Endodermal cell (in vitro differentiated cells): ENCODE data around the gene MAB21L2. TPM values are rescaled to one million over a fixed set of nuclear protein-coding genes. Genes with fewer than 3 reads are reported as not detected.

Experiments used
- DNase-seq: peaks from one replicate; pipeline ENCODE4 v3.0.0-alpha.2; 2017
- H3K27ac ChIP-seq: 2 replicates; pipeline ENCODE4 v1.5.1; 2013; ENCODE audit warnings: mild to moderate bottlenecking, low read depth, low read length, moderate library complexity
- H3K27me3 ChIP-seq: 2 replicates; pipeline ENCODE4 v1.6.1; 2013; ENCODE audit warnings: mild to moderate bottlenecking, low read length, moderate library complexity; ENCODE audit not compliant: insufficient read depth, control insufficient read depth, poor library complexity, severe bottlenecking
- H3K36me3 ChIP-seq: 2 replicates; pipeline ENCODE4 v1.7.0; 2013; ENCODE audit warnings: mild to moderate bottlenecking, low read length, moderate library complexity; ENCODE audit not compliant: control insufficient read depth, insufficient read depth
- H3K4me1 ChIP-seq: one replicate; pipeline ENCODE4 v1.7.0; 2013; ENCODE audit warnings: low read length; ENCODE audit not compliant: control insufficient read depth, insufficient read depth
- H3K4me3 ChIP-seq: 2 replicates; pipeline ENCODE4 v1.5.1; 2013; ENCODE audit warnings: mild to moderate bottlenecking, low read length, moderate library complexity
- H3K9ac ChIP-seq: 2 replicates; pipeline ENCODE4 v1.6.1; 2013; ENCODE audit warnings: mild to moderate bottlenecking, low read length, moderate library complexity; ENCODE audit not compliant: poor library complexity, severe bottlenecking; ENCODE audit errors: extremely low read depth
- H3K9me3 ChIP-seq: 2 replicates; pipeline ENCODE4 v1.6.1; 2013; ENCODE audit warnings: mild to moderate bottlenecking, low read length, moderate library complexity; ENCODE audit not compliant: control insufficient read depth
- H3K27ac Mint-ChIP-seq: 2 replicates; pipeline ENCODE4 v1.8.0; 2020; ENCODE audit warnings: mixed read lengths
- H3K27me3 Mint-ChIP-seq: 2 replicates; pipeline ENCODE4 v1.8.0; 2021; ENCODE audit warnings: mild to moderate bottlenecking, mixed read lengths; ENCODE audit not compliant: insufficient read depth
- H3K36me3 Mint-ChIP-seq: 2 replicates; pipeline ENCODE4 v1.8.0; 2020; ENCODE audit warnings: low read depth, mixed read lengths
- H3K4me1 Mint-ChIP-seq: 2 replicates; pipeline ENCODE4 v1.8.0; 2020; ENCODE audit warnings: mixed read lengths
- H3K4me3 Mint-ChIP-seq: 2 replicates; pipeline ENCODE4 v1.8.0; 2020; ENCODE audit warnings: mild to moderate bottlenecking, moderate library complexity, mixed read lengths
- H3K9me3 Mint-ChIP-seq: 2 replicates; pipeline ENCODE4 v1.8.0; 2020; ENCODE audit warnings: mild to moderate bottlenecking, mixed read lengths
- CTCF ChIP-seq: fragments of 200-600 bp; sonication (generic); conservative IDR thresholded peaks from 2 replicates; pipeline ENCODE4 v1.5.0; 2021; ENCODE audit warnings: antibody characterized with exemption, mild to moderate bottlenecking
- WGBS, 2 experiments: methylation state at CpG; one replicate each; pipeline versions ENCODE4 v1.1.5 to v1.1.7; 2013; ENCODE audit warnings: missing lambda C conversion rate in 2 of 2, mixed read lengths in 1 of 2; ENCODE audit not compliant: insufficient coverage in 1 of 2, insufficient read length in 1 of 2; 5-methylcytosine and 5-hydroxymethylcytosine counted together
- total RNA-seq, 2 donors: library from RNA; stranded (reverse); fragmentation: NEBNext Ultra II Directional in 1 of 2; extraction: Animal tissue kit (Norgen Biotek cat#: 25700) in 1 of 2; gene quantifications; 2 replicates in 1 of 2; 3 replicates in 1 of 2; pipeline ENCODE4 v1.2.1, GENCODE V29; 2021

Gene MAB21L2
- total RNA-seq, 2 donors from 2014 or later: not detected

DNA sequence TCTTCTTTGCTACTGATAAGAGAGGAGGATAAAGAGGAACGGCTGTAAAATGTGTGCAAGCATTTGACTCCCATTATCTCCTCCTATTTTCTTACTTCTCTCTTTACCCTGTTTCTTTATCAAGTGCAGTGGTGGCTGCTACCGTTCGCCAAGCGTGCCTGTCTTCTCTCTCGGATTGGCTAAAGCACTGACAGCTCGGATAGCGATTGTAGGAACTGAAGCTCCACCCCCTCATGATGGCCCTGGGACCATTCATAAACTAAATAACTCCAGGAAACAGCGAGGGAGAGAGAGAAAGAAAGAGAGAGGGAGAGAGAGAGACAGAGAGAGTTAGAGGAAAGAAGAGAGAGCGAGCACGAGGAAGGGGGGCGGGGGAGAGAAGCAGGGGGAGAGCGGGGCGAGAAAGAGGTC lies 305 bp upstream of the MAB21L2 start:
- no peaks in the 10 kb centered on the region for H3K36me3 ChIP-seq
- Mint-ChIP-seq H3K4me1 (peaks cover 36% of the 10 kb centered on the region), H3K27ac (no peak overlapping the region), H3K4me3 (peak overlapping the region; percentile 68), H3K27me3 (peaks cover 82% of the 10 kb centered on the region), H3K36me3 (no peaks in the 10 kb centered on the region), H3K9me3 (no peaks in the 10 kb centered on the region)
- H3K27me3 ChIP-seq: peaks cover 82% of the 10 kb centered on the region
- H3K9me3 ChIP-seq: no peaks in the 10 kb centered on the region
- no peak overlapping the region for H3K9ac ChIP-seq
- H3K4me3 ChIP-seq: peak overlapping the region; percentile 79
- no peak overlapping the region for H3K27ac ChIP-seq
- peaks cover 2% of the 10 kb centered on the region for H3K4me1 ChIP-seq
- DNase-seq: peak; percentile 86
- WGBS, 2 experiments: 1 to 2% methylated on average over 6 to 10 of the region's 13 CpGs
- TF ChIP-seq CTCF: no peak

GRCh38 chr4:150582873-150583286 lies 929 bp downstream of the MAB21L2 start:
- Mint-ChIP-seq H3K36me3 (no peaks in the 10 kb centered on the region), H3K4me1 (peaks cover 36% of the 10 kb centered on the region), H3K27me3 (peaks cover 80% of the 10 kb centered on the region), H3K4me3 (peak overlapping the region; percentile 68), H3K27ac (no peak overlapping the region), H3K9me3 (no peaks in the 10 kb centered on the region)
- peaks cover 83% of the 10 kb centered on the region for H3K27me3 ChIP-seq
- WGBS, 2 experiments: 2 to 3% methylated on average over 19 to 32 of the region's 32 CpGs
- no peak overlapping the region for H3K27ac ChIP-seq
- DNase-seq: peak; percentile 81
- no peaks in the 10 kb centered on the region for H3K9me3 ChIP-seq
- no peak for TF ChIP-seq CTCF
- H3K36me3 ChIP-seq: no peaks in the 10 kb centered on the region
- no peak overlapping the region for H3K9ac ChIP-seq
- peaks cover 2% of the 10 kb centered on the region for H3K4me1 ChIP-seq
- H3K4me3 ChIP-seq: peak overlapping the region; percentile 79

GRCh38 chr4:150583287-150584110 lies 1.5 kb downstream of the MAB21L2 start:
- 2 to 7% methylated on average over 43 to 66 of the region's 66 CpGs for WGBS, 2 experiments
- peaks cover 35% of the 10 kb centered on the region for H3K4me1 Mint-ChIP-seq
- Histone ChIP-seq H3K4me3 (peak overlapping the region; percentile 79), H3K4me1 (peaks cover 2% of the 10 kb centered on the region), H3K9ac (no peak overlapping the region), H3K27ac (no peak overlapping the region), H3K9me3 (no peaks in the 10 kb centered on the region), H3K36me3 (peaks cover 4% of the 10 kb centered on the region), H3K27me3 (peaks cover 78% of the 10 kb centered on the region)
- no peaks in the 10 kb centered on the region for H3K36me3 Mint-ChIP-seq
- H3K27ac Mint-ChIP-seq: no peak overlapping the region
- H3K27me3 Mint-ChIP-seq: peaks cover 83% of the 10 kb centered on the region
- peak; percentile 88 for DNase-seq
- peak overlapping the region; percentile 68 for H3K4me3 Mint-ChIP-seq
- no peaks in the 10 kb centered on the region for H3K9me3 Mint-ChIP-seq
- peak; percentile 38 for TF ChIP-seq CTCF
